HepG2 (cell line): ENCODE data around the gene GALNT18. TPM values are rescaled to one million over a fixed set of nuclear protein-coding genes. Genes with fewer than 3 reads are reported as not detected.

Experiments
- ATAC-seq: fragments of 200-7000 bp; cut with Tn5 transposase; 3 replicates; pipeline ENCODE4 v1.9.1; 2020; ENCODE audit warnings: mild to moderate bottlenecking, moderate library complexity
- BruUV-seq: library from RNA; stranded (reverse); fragments of 400-500 nt; replicated peaks from 2 replicates; lab custom pipeline; 2021; lab: Mats Ljungman, UMichigan
- CTCF ChIA-PET: fragments of 300-600 bp; formaldehyde crosslinking; extraction: SDS; loops from one replicate; lab custom pipeline; 2021; ENCODE audit warnings: low total read pairs, inconsistent platforms, low intra/inter-chr PET ratio; lab: Yijun Ruan, JAX
- POLR2A ChIA-PET: fragments of 350-600 bp; sonication (Branson Sonifier 250); formaldehyde crosslinking; loops from one replicate; lab custom pipeline; 2020; ENCODE audit warnings: antibody characterized with exemption, inconsistent platforms; lab: Yijun Ruan, JAX
- DNase-seq: peaks from one replicate; pipeline ENCODE4 v3.0.0-alpha.2; 2015; ENCODE audit warnings: low spot score
- FAIRE-seq: peaks from 3 replicates; lab custom pipeline; 2011; peaks lifted over from hg19 to GRCh38; lab: Jason Lieb, UNC
- H2AFZ ChIP-seq: one replicate; pipeline ENCODE4 v1.6.1; 2011; ENCODE audit warnings: low read length, inconsistent platforms
- H3K27ac ChIP-seq: fragments of 300-600 bp; 3 replicates; pipeline ENCODE4 v1.8.0; 2011; ENCODE audit warnings: mixed run types, mild to moderate bottlenecking, mixed read lengths, low read length, inconsistent platforms; ENCODE audit not compliant: insufficient read depth; ENCODE audit errors: extremely low read length
- H3K27me3 ChIP-seq, 2 experiments: fragments of 200-600 bp in 1 of 2; 2 replicates in 1 of 2; 3 replicates in 1 of 2; pipeline versions ENCODE4 v1.6.0 to v1.8.0; 2011; ENCODE audit warnings: low read length in 2 of 2, mild to moderate bottlenecking in 2 of 2, moderate library complexity in 2 of 2, inconsistent platforms in 1 of 2; ENCODE audit not compliant: insufficient read depth in 2 of 2, control insufficient read depth in 1 of 2
- H3K36me3 ChIP-seq, 2 experiments: fragments of 200-600 bp in 1 of 2; replicated peaks in 1 of 2; 2 replicates in 1 of 2; 3 replicates in 1 of 2; pipeline versions ENCODE4 v1.5.1 to v1.8.0; 2011; ENCODE audit warnings: low read length in 2 of 2, inconsistent platforms in 1 of 2; ENCODE audit not compliant: insufficient read depth in 2 of 2, control insufficient read depth in 1 of 2
- H3K4me1 ChIP-seq: 2 replicates; pipeline ENCODE4 v1.5.1; 2012; ENCODE audit warnings: low read length, inconsistent platforms; ENCODE audit not compliant: insufficient read depth
- H3K4me2 ChIP-seq: 2 replicates; pipeline ENCODE4 v1.6.0; 2011; ENCODE audit warnings: low read depth, low read length, inconsistent platforms
- H3K4me3 ChIP-seq, 3 experiments: fragments of 200-600 bp in 1 of 3; sonication (generic), shearing (Covaris generic) in 1 of 3; replicated peaks in 1 of 3; 2 replicates each; pipeline ENCODE4 v1.5.1; 2011 to 2016; ENCODE audit warnings: low read length in 3 of 3, inconsistent platforms in 2 of 3, low read depth in 2 of 3, mild to moderate bottlenecking in 2 of 3, control low read depth in 1 of 3, mixed read lengths in 1 of 3; ENCODE audit not compliant: insufficient read depth in 1 of 3
- H3K79me2 ChIP-seq: one replicate; pipeline ENCODE4 v1.6.1; 2011; ENCODE audit warnings: low read length, inconsistent platforms; ENCODE audit not compliant: insufficient read depth
- H3K9ac ChIP-seq: 2 replicates; pipeline ENCODE4 v1.6.0; 2011; ENCODE audit warnings: mild to moderate bottlenecking, low read depth, low read length, inconsistent platforms; ENCODE audit not compliant: insufficient read depth
- H3K9me3 ChIP-seq: 2 replicates; pipeline ENCODE4 v1.5.1; 2012; ENCODE audit warnings: mild to moderate bottlenecking, low read length
- H4K20me1 ChIP-seq: 2 replicates; pipeline ENCODE4 v1.6.0; 2011; ENCODE audit warnings: inconsistent platforms, mild to moderate bottlenecking, low read length, moderate library complexity; ENCODE audit not compliant: insufficient read depth
- ATF7-NPFF ChIP-seq: sonication (generic); formaldehyde crosslinking; IDR thresholded peaks from 2 replicates; pipeline ENCODE4 v1.8.1; 2023; ENCODE audit warnings: mild to moderate bottlenecking, low read depth, missing genetic modification reagents, moderate library complexity
- BCL6 ChIP-seq: IDR thresholded peaks from 2 replicates; pipeline ENCODE4 v1.6.1; 2016; ENCODE audit warnings: missing genetic modification reagents, missing compliant biosample characterization
- ETV6 ChIP-seq: sonication (generic); formaldehyde crosslinking; conservative IDR thresholded peaks from 2 replicates; pipeline ENCODE4 v1.4.0; 2020; ENCODE audit warnings: missing genetic modification reagents
- GLI4 ChIP-seq: sonication (generic); formaldehyde crosslinking; IDR thresholded peaks from 2 replicates; pipeline ENCODE4 v1.5.1; 2020; ENCODE audit warnings: missing genetic modification reagents, mild to moderate bottlenecking, moderate library complexity, borderline replicate concordance
- HES4 ChIP-seq: sonication (generic); formaldehyde crosslinking; IDR thresholded peaks from 2 replicates; pipeline ENCODE4 v1.9.0; 2021; ENCODE audit warnings: mild to moderate bottlenecking, missing genetic modification reagents, borderline replicate concordance
- MBD4 ChIP-seq: IDR thresholded peaks from 2 replicates; pipeline ENCODE4 v1.6.1; 2012; ENCODE audit warnings: low read length, inconsistent platforms, borderline replicate concordance
- MED13 ChIP-seq: sonication (generic); formaldehyde crosslinking; IDR thresholded peaks from 2 replicates; pipeline ENCODE4 v1.5.0; 2020; ENCODE audit warnings: missing genetic modification reagents
- SMARCC2 ChIP-seq: fragments of 450-650 bp; IDR thresholded peaks from 2 replicates; pipeline ENCODE4 v1.6.1; 2017; ENCODE audit warnings: antibody characterized with exemption, mild to moderate bottlenecking
- SMC3 ChIP-seq: IDR thresholded peaks from 2 replicates; pipeline ENCODE4 v1.6.1; 2011; ENCODE audit warnings: low read length, improper control_type of control experiment
- SP2 ChIP-seq: sonication (generic); formaldehyde crosslinking; IDR thresholded peaks from 2 replicates; pipeline ENCODE4 v1.5.1; 2020; ENCODE audit warnings: mild to moderate bottlenecking, missing genetic modification reagents
- ZC3H4 ChIP-seq: sonication (generic); formaldehyde crosslinking; IDR thresholded peaks from 2 replicates; pipeline ENCODE4 v1.4.0; 2020; ENCODE audit warnings: missing genetic modification reagents, borderline replicate concordance
- ZNF501 ChIP-seq: sonication (generic); formaldehyde crosslinking; IDR thresholded peaks from 2 replicates; pipeline ENCODE4 v1.5.1; 2020; ENCODE audit warnings: mild to moderate bottlenecking, moderate library complexity, missing genetic modification reagents
- ZNF503 ChIP-seq: sonication (generic); formaldehyde crosslinking; IDR thresholded peaks from 2 replicates; pipeline ENCODE4 v1.4.0; 2020; ENCODE audit warnings: missing genetic modification reagents
- ZNF672 ChIP-seq: sonication (generic); formaldehyde crosslinking; IDR thresholded peaks from 2 replicates; pipeline ENCODE4 v1.8.1; 2022; ENCODE audit warnings: missing genetic modification reagents
- ZNF768 ChIP-seq: sonication (generic); formaldehyde crosslinking; IDR thresholded peaks from 2 replicates; pipeline ENCODE4 v1.4.0; 2020; ENCODE audit warnings: missing genetic modification reagents
- WGBS: methylation state at CpG from one replicate; pipeline ENCODE4 v1.1.6; 2017; ENCODE audit warnings: low lambda C conversion rate; 5-methylcytosine and 5-hydroxymethylcytosine counted together
- in situ Hi-C: cut with HindIII; loops from 2 replicates; pipeline ENCODE4 v1.10.0; 2017; ENCODE audit warnings: low pct_unique_long_range_greater_than_20kb; ENCODE audit not compliant: extremely low pct_ligation_motif_present
- intact Hi-C: fragments of 100-400 bp; cut with micrococcal nuclease; formaldehyde crosslinking; loops from one replicate; pipeline ENCODE4 v1.10.0; 2022; ENCODE audit not compliant: unreplicated experiment
- polyA plus RNA-seq, 8 experiments: library from polyadenylated mRNA; depleted of rRNA in 3 of 8; stranded (reverse) in 7 of 8; unstranded in 1 of 8; fragments of >200 nt; fragmentation: Illumina TruSeq in 4 of 8; extraction: Trizol in 4 of 8; gene quantifications; 2 replicates each; pipeline versions ENCODE4 v1.2.1 to v1.2.3, GENCODE V29; 2011 to 2016; ENCODE audit warnings: low read depth in 4 of 8, missing spikeins in 1 of 8, mixed read lengths in 1 of 8; ENCODE audit not compliant: insufficient read depth in 1 of 8
- total RNA-seq, 5 experiments: library from RNA; depleted of rRNA; stranded (reverse); fragments of >200 nt; fragmentation: Illumina TruSeq; extraction: Trizol; gene quantifications; 2 replicates each; pipeline ENCODE4 v1.2.3, GENCODE V29; 2016; ENCODE audit warnings: low read depth in 1 of 5
- TF ChIP-seq, protein P1 (sequence below): sonication (generic); formaldehyde crosslinking; IDR thresholded peaks from 2 replicates; pipeline ENCODE4 v1.4.0; 2020; ENCODE audit warnings: missing genetic modification reagents
- TF ChIP-seq, protein P2 (sequence below): sonication (generic); formaldehyde crosslinking; IDR thresholded peaks from 2 replicates; pipeline ENCODE4 v1.4.0; 2020; ENCODE audit warnings: mild to moderate bottlenecking, missing genetic modification reagents

Gene GALNT18
- total and polyA plus RNA-seq, 2 of the 13 experiments (the other 11 are each of a cell fraction or from before 2014, with no cell fraction given): 0.11 TPM; not detected in 1

DNA sequence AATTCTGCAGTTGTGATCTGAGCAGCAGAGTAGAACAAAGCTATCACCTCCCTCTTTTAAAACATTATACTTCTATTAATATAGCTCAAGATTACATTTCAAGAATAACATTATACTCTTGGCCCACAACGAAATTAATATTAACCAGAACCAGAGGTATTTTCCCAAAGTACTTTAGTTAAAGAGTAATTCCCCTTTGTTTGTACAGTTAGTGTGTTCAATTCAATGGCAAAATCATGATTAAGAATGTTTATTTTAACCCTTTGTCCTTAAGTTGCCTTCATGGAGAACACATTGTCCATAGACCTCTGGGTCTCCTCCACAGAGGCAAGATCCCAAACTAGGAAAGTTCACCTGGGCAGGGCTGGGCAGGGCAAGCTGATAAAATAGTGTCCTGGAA lies 180.7 kb downstream of the GALNT18 start:
- Histone ChIP-seq H3K27me3 (peaks cover 4 to 12% of the 10 kb centered on the region in 2 experiments; a peak in 4 of 5 replicates), H3K9me3 (no peaks in the 10 kb centered on the region), H2AFZ (no peak overlapping the region), H3K4me1 (no peaks in the 10 kb centered on the region), H3K4me3 (no peak overlapping the region), H3K27ac (no peak overlapping the region), H3K9ac (no peak overlapping the region), H4K20me1 (no peaks in the 10 kb centered on the region), H3K36me3 (no peaks in the 10 kb centered on the region), H3K79me2 (no peaks in the 10 kb centered on the region), H3K4me2 (no peak overlapping the region)
- BruUV-seq: no TSS peak
- CTCF ChIA-PET: no interaction called here
- POLR2A ChIA-PET: no interaction called here
- in situ Hi-C loops: no loop called here
- DNase-seq (no peak), FAIRE-seq (no peak), ATAC-seq (no peak)
- no peak for TF ChIP-seq SMC3
- TF ChIP-seq ETV6 (CRISPR knock-in tag): no peak
- TF ChIP-seq HES4 (CRISPR knock-in tag): no peak
- no peak for TF ChIP-seq ZNF501 (CRISPR knock-in tag)
- no peak for TF ChIP-seq ZNF672 (CRISPR knock-in tag)
- no peak for TF ChIP-seq SMARCC2
- TF ChIP-seq ATF7-NPFF (CRISPR knock-in tag): no peak
- 0% methylated on average over 1 of the region's 1 CpG for WGBS
- intact Hi-C loops: no loop called here

GRCh38 chr11:11440144-11440543 lies 181.7 kb downstream of the GALNT18 start:
- no peak overlapping the region for H3K4me2 ChIP-seq
- in situ Hi-C loops (no loop called here), intact Hi-C loops (no loop called here)
- ChIA-PET POLR2A (no interaction called here), CTCF (no interaction called here)
- no peak overlapping the region for H2AFZ ChIP-seq
- no peaks in the 10 kb centered on the region for H3K4me1 ChIP-seq
- no peak for DNase-seq
- H3K9me3 ChIP-seq: no peaks in the 10 kb centered on the region
- no peak for FAIRE-seq
- ATAC-seq: no peak
- H3K27ac ChIP-seq: no peak overlapping the region
- peaks cover 4 to 20% of the 10 kb centered on the region in 2 experiments; a peak in 4 of 5 replicates for H3K27me3 ChIP-seq
- H3K9ac ChIP-seq: no peak overlapping the region
- no TSS peak for BruUV-seq
- H4K20me1 ChIP-seq: no peaks in the 10 kb centered on the region
- no peaks in the 10 kb centered on the region for H3K79me2 ChIP-seq
- H3K4me3 ChIP-seq: no peak overlapping the region
- no peaks in the 10 kb centered on the region for H3K36me3 ChIP-seq
- WGBS: 62% methylated on average over 2 of the region's 6 CpGs
- no peak for TF ChIP-seq MED13 (CRISPR knock-in tag)
- TF ChIP-seq ZNF503 (CRISPR knock-in tag): no peak
- TF ChIP-seq ZC3H4 (CRISPR knock-in tag): no peak
- TF ChIP-seq ZNF768 (CRISPR knock-in tag): no peak
- no peak for TF ChIP-seq MBD4
- no peak for TF ChIP-seq BCL6 (CRISPR knock-in tag)
- TF ChIP-seq, protein P1, sequence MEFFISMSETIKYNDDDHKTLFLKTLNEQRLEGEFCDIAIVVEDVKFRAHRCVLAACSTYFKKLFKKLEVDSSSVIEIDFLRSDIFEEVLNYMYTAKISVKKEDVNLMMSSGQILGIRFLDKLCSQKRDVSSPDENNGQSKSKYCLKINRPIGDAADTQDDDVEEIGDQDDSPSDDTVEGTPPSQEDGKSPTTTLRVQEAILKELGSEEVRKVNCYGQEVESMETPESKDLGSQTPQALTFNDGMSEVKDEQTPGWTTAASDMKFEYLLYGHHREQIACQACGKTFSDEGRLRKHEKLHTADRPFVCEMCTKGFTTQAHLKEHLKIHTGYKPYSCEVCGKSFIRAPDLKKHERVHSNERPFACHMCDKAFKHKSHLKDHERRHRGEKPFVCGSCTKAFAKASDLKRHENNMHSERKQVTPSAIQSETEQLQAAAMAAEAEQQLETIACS (CRISPR knock-in tag): no peak
- TF ChIP-seq SP2 (CRISPR knock-in tag): no peak
- TF ChIP-seq GLI4 (CRISPR knock-in tag): no peak
- TF ChIP-seq, protein P2, sequence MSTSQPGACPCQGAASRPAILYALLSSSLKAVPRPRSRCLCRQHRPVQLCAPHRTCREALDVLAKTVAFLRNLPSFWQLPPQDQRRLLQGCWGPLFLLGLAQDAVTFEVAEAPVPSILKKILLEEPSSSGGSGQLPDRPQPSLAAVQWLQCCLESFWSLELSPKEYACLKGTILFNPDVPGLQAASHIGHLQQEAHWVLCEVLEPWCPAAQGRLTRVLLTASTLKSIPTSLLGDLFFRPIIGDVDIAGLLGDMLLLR (CRISPR knock-in tag): no peak
